Testis (tissue), 2 donors: ENCODE data around the gene SRGN.

Experiments used
- CTCF ChIP-seq, 3 experiments: fragments of 450-650 bp in 2 of 3; fragments of 200-600 bp in 1 of 3; sonication (generic) in 1 of 3; IDR thresholded peaks; one replicate each; pipeline ENCODE4 v1.5.1; 2016 to 2019; ENCODE audit warnings: antibody characterized with exemption in 3 of 3, mild to moderate bottlenecking in 2 of 3, moderate library complexity in 1 of 3
- POLR2A ChIP-seq: fragments of 450-650 bp; IDR thresholded peaks from one replicate; pipeline ENCODE4 v1.6.1; 2017; ENCODE audit warnings: antibody characterized with exemption, mild to moderate bottlenecking, moderate library complexity

GRCh38 chr10:69048103-69048502 lies 39.8 kb upstream of the SRGN start:
- TF ChIP-seq CTCF (IDR thresholded peaks at IDR 0.05) (no peak), POLR2A (no peak)
